ENCODE results near the gene HHAT. TPM values are rescaled to one million over a fixed set of nuclear protein-coding genes. Genes with fewer than 3 reads are reported as not detected.

HHAT gene
- total RNA-seq, 4 donors from 2014 or later = 4.8 to 5.9 (median 5.3) TPM

DNA sequence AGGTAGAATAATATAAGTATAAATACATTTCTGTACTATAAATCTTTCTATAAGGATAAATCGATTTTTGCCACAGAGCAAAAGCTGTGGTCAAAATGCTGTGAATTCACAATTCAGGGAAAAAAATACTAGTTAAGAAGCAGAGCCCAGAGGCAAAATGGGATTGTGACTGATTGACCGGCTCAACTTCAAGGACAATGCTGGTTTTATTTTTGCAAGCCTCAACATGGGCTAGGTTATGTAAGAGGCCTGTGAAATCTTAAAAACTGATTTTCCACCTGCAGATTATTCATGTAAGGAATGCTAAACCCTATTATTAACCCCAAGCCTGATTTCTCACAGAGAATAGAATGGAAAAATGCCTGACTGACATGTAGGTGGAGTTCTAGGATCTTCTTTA lies 155.1 kb downstream of the HHAT start:
- no peak for DNase-seq (ENCODE audit: low spot score in 2 of 2)
- no peaks in the 10 kb centered on the region for H3K27me3 ChIP-seq
- no peak overlapping the region for H3K4me3 ChIP-seq
- no peaks in the 10 kb centered on the region for H3K36me3 ChIP-seq
- TF ChIP-seq EP300 (IDR thresholded peaks at IDR 0.05) (no peak), POLR2A (IDR thresholded peaks at IDR 0.05) (no peak)
- TF ChIP-seq, protein P1, sequence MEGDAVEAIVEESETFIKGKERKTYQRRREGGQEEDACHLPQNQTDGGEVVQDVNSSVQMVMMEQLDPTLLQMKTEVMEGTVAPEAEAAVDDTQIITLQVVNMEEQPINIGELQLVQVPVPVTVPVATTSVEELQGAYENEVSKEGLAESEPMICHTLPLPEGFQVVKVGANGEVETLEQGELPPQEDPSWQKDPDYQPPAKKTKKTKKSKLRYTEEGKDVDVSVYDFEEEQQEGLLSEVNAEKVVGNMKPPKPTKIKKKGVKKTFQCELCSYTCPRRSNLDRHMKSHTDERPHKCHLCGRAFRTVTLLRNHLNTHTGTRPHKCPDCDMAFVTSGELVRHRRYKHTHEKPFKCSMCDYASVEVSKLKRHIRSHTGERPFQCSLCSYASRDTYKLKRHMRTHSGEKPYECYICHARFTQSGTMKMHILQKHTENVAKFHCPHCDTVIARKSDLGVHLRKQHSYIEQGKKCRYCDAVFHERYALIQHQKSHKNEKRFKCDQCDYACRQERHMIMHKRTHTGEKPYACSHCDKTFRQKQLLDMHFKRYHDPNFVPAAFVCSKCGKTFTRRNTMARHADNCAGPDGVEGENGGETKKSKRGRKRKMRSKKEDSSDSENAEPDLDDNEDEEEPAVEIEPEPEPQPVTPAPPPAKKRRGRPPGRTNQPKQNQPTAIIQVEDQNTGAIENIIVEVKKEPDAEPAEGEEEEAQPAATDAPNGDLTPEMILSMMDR (IDR thresholded peaks at IDR 0.05) = no peak
- peaks cover 0 to 3% (median 0%) of the 10 kb centered on the region in 4 donors for H3K4me1 ChIP-seq
- no peaks in the 10 kb centered on the region for H3K9me3 ChIP-seq
- H3K27ac ChIP-seq = no peak overlapping the region
- WGBS, 2 donors = 58 to 79% methylated on average over 2 of the region's 2 CpGs

- no peak overlapping the region for H3K4me3 ChIP-seq
- H3K27ac ChIP-seq = no peak overlapping the region
- DNase-seq (ENCODE audit: low spot score in 2 of 2) = no peak
- no peaks in the 10 kb centered on the region for H3K9me3 ChIP-seq
- H3K36me3 ChIP-seq = no peaks in the 10 kb centered on the region
- WGBS, 2 donors = 90 to 92% methylated on average over 2 of the region's 2 CpGs
- H3K27me3 ChIP-seq = no peaks in the 10 kb centered on the region
- TF ChIP-seq, protein P1 (IDR thresholded peaks at IDR 0.05) = no peak
- no peak for TF ChIP-seq EP300 (IDR thresholded peaks at IDR 0.05)
- no peak for TF ChIP-seq POLR2A (IDR thresholded peaks at IDR 0.05)
- H3K4me1 ChIP-seq = peaks cover 0 to 3% (median 0%) of the 10 kb centered on the region in 4 donors
These were observed 158.3 kb downstream of the HHAT start for GRCh38 chr1:210487021-210487420.

DNA sequence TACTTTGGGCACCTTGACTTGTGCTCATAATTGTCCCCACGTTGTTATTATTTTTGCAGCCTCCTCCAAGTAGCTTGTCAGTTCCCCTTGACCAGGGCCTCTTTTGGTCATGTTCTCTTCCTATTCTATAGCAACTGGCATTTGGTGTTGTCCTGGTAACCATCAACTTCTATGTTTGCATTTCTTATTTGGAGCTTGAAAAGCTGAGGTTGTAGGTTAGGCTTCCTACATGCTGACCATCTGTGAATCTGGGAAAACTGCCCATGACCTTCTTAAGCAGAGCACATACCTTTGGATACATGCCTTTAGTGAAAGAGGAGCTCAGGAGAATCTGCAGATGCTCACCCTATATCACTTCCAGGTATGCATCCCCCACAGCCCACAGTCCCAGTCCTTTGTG lies 160.8 kb downstream of the HHAT start:
- Histone ChIP-seq H3K4me3 (no peak overlapping the region), H3K27ac (no peak overlapping the region), H3K4me1 (no peaks in the 10 kb centered on the region), H3K9me3 (no peaks in the 10 kb centered on the region), H3K36me3 (no peaks in the 10 kb centered on the region), H3K27me3 (no peaks in the 10 kb centered on the region)
- 0 to 39% methylated on average over 1 of the region's 1 CpG for WGBS, 2 donors
- DNase-seq (ENCODE audit: low spot score in 2 of 2) = no peak
- TF ChIP-seq POLR2A (IDR thresholded peaks at IDR 0.05) (no peak), EP300 (IDR thresholded peaks at IDR 0.05) (no peak)
- TF ChIP-seq, protein P1 (IDR thresholded peaks at IDR 0.05) = no peak

- Histone ChIP-seq H3K36me3 (no peaks in the 10 kb centered on the region), H3K27ac (no peak overlapping the region), H3K9me3 (no peaks in the 10 kb centered on the region), H3K4me3 (no peak overlapping the region), H3K27me3 (no peaks in the 10 kb centered on the region), H3K4me1 (no peaks in the 10 kb centered on the region)
- no peak for DNase-seq (ENCODE audit: low spot score in 2 of 2)
- no peak for TF ChIP-seq EP300 (IDR thresholded peaks at IDR 0.05)
- TF ChIP-seq POLR2A (IDR thresholded peaks at IDR 0.05) = no peak
- TF ChIP-seq, protein P1 (IDR thresholded peaks at IDR 0.05) = no peak
- 35 to 53% methylated on average over 1 of the region's 1 CpG for WGBS, 2 donors
These were observed 162.1 kb downstream of the HHAT start for GRCh38 chr1:210490781-210491180.

DNA sequence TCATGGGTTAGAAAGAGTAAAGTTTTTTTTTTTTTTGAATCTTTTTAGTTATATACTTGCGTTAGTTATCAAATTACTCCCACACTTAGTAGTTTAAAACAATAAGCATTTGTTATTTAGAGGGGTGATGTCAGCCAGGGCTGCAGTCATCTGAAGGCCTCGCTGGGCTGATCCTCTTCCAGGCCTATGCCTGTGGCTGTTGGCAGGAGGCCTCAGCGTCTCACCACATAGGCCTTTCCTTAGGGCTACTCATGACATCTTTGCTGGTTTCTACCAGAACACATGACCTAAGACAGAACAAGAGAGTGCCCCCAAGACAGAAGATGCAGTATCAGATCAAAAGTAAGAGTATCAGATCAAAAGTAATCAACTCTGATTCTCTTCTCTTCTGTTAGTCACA lies 167.4 kb downstream of the HHAT start:
- WGBS, 2 donors = 26 to 40% methylated on average over 3 of the region's 3 CpGs
- Histone ChIP-seq H3K27ac (no peak overlapping the region), H3K4me1 (no peaks in the 10 kb centered on the region), H3K27me3 (no peaks in the 10 kb centered on the region), H3K4me3 (no peak overlapping the region), H3K9me3 (no peaks in the 10 kb centered on the region), H3K36me3 (peaks cover 0 to 6% (median 0%) of the 10 kb centered on the region in 3 donors)
- TF ChIP-seq EP300 (IDR thresholded peaks at IDR 0.05) (no peak), POLR2A (IDR thresholded peaks at IDR 0.05) (no peak)
- TF ChIP-seq, protein P1 (IDR thresholded peaks at IDR 0.05) = no peak
- no peak for DNase-seq (ENCODE audit: low spot score in 2 of 2)
